HG03432 (cell line): ENCODE data around the gene RNU6-7.

Experiments
- ATAC-seq: cut with Tn5 transposase; IDR thresholded peaks from one replicate; pipeline ENCODE4 v1.9.1; 2021; ENCODE audit warnings: mild to moderate bottlenecking, moderate library complexity; ENCODE audit not compliant: unreplicated experiment

Gene RNU6-7

GRCh38 chr14:32203928-32204357, 2.1 kb downstream of the RNU6-7 start:
- no peak for ATAC-seq

- ATAC-seq: no peak
Observed at GRCh38 chr14:32205554-32205953, 3.7 kb downstream of the RNU6-7 start.

- ATAC-seq: no peak
Observed at GRCh38 chr14:32205984-32206383, 4.1 kb downstream of the RNU6-7 start.

GRCh38 chr14:32206552-32206951, 4.7 kb downstream of the RNU6-7 start:
- ATAC-seq: no peak

- ATAC-seq: no peak
Observed at GRCh38 chr14:32208490-32208889, 6.6 kb downstream of the RNU6-7 start.

GRCh38 chr14:32209471-32209870, 7.6 kb downstream of the RNU6-7 start:
- no peak for ATAC-seq

- no peak for ATAC-seq
Observed at GRCh38 chr14:32211068-32211404, 9.2 kb downstream of the RNU6-7 start.

GRCh38 chr14:32212833-32213232, 11.0 kb downstream of the RNU6-7 start:
- ATAC-seq: no peak

- no peak for ATAC-seq
Observed at GRCh38 chr14:32217301-32217700, 15.5 kb downstream of the RNU6-7 start.

- ATAC-seq: peak; percentile 67
Observed at GRCh38 chr14:32224737-32225377, 23.0 kb downstream of the RNU6-7 start.

- no peak for ATAC-seq
Observed at GRCh38 chr14:32225378-32225920, 23.6 kb downstream of the RNU6-7 start.

GRCh38 chr14:32226056-32226455, 24.2 kb downstream of the RNU6-7 start:
- ATAC-seq: no peak

GRCh38 chr14:32230181-32230580, 28.3 kb downstream of the RNU6-7 start:
- ATAC-seq: no peak

- ATAC-seq: no peak
Observed at GRCh38 chr14:32230695-32231280, 28.9 kb downstream of the RNU6-7 start.

- no peak for ATAC-seq
Observed at GRCh38 chr14:32232481-32232880, 30.6 kb downstream of the RNU6-7 start.

- ATAC-seq: no peak
Observed at GRCh38 chr14:32233260-32233659, 31.4 kb downstream of the RNU6-7 start.

GRCh38 chr14:32244404-32244803, 42.6 kb downstream of the RNU6-7 start:
- ATAC-seq: no peak

GRCh38 chr14:32246751-32247150, 44.9 kb downstream of the RNU6-7 start:
- no peak for ATAC-seq

GRCh38 chr14:32249371-32249770, 47.5 kb downstream of the RNU6-7 start:
- ATAC-seq: no peak

- no peak for ATAC-seq
Observed at GRCh38 chr14:32249780-32250179, 47.9 kb downstream of the RNU6-7 start.

GRCh38 chr14:32250681-32251080, 48.8 kb downstream of the RNU6-7 start:
- ATAC-seq: no peak

GRCh38 chr14:32251530-32251929, 49.7 kb downstream of the RNU6-7 start:
- ATAC-seq: no peak
